SK-N-MC (cell line): Measurements from ENCODE around the gene MRTFA.

Source experiments
- EZH2 ChIP-seq: fragments of 200-600 bp; sonication (generic); IDR thresholded peaks from one replicate; pipeline ENCODE4 v1.6.1; 2017; ENCODE audit warnings: antibody characterized with exemption
- FOXP2 ChIP-seq: optimal IDR thresholded peaks from 2 replicates; pipeline ENCODE3; 2011; ENCODE audit warnings: mild to moderate bottlenecking, moderate library complexity; ENCODE audit not compliant: insufficient read depth; ENCODE audit errors: extremely low read length, control extremely low read depth
- POLR2AphosphoS5 ChIP-seq: IDR thresholded peaks from 2 replicates; pipeline ENCODE4 v1.6.1; 2012; ENCODE audit warnings: mild to moderate bottlenecking, low read depth, low read length, borderline replicate concordance

- TF ChIP-seq POLR2AphosphoS5 (no peak), EZH2 (no peak), FOXP2 (no peak)
These were observed 243.9 kb downstream of the MRTFA start for GRCh38 chr22:40392618-40393017.
